Measurements from ENCODE around the gene PPP2R1B.
"Not testable (repeated sequence)": the region's sequence is repeated elsewhere in the genome, so short reads cannot be mapped to it uniquely, and the experiment has no call there.

The PPP2R1B gene

GRCh38 chr11:111784311-111784710, 18.1 kb upstream of the PPP2R1B start:
- not testable (repeated sequence) for FAIRE-seq; DNase-seq (ENCODE audit: low spot score)

GRCh38 chr11:111782109-111782741, 16.0 kb upstream of the PPP2R1B start:
- no peak for DNase-seq (ENCODE audit: low spot score)
- FAIRE-seq = no peak

GRCh38 chr11:111779118-111779517, 12.9 kb upstream of the PPP2R1B start:
- no peak for DNase-seq (ENCODE audit: low spot score)
- no peak for FAIRE-seq

DNA sequence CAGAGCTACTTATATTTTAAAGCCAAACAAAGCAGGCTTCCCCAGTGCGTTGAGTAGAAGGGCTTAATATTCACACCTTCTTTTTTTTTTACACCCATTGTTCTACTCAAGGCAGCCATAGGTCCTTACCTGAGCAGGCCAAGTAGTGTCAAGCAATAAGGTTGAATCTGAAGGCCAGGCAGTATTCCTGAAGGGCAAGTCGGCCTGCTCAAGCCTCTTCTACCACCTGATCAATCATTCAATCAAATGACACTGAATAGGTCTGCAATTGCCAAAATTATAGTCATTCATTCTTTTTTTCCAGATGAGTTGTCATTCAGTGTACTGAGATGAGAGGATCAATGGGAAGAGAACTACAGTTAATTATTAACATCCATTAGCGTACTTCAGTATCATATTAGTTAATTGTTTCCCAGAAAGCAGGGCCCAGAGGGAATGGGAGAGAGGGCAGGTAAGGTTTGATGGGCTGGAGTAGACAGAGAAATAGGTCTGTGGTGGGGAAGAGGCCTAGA, 11.9 kb upstream of the PPP2R1B start:
- no peak for DNase-seq (ENCODE audit: low spot score)
- FAIRE-seq = no peak

GRCh38 chr11:111777094-111778046, 11.2 kb upstream of the PPP2R1B start:
- peak; percentile 67 for FAIRE-seq
- DNase-seq (ENCODE audit: low spot score) = peak; percentile 44

DNA sequence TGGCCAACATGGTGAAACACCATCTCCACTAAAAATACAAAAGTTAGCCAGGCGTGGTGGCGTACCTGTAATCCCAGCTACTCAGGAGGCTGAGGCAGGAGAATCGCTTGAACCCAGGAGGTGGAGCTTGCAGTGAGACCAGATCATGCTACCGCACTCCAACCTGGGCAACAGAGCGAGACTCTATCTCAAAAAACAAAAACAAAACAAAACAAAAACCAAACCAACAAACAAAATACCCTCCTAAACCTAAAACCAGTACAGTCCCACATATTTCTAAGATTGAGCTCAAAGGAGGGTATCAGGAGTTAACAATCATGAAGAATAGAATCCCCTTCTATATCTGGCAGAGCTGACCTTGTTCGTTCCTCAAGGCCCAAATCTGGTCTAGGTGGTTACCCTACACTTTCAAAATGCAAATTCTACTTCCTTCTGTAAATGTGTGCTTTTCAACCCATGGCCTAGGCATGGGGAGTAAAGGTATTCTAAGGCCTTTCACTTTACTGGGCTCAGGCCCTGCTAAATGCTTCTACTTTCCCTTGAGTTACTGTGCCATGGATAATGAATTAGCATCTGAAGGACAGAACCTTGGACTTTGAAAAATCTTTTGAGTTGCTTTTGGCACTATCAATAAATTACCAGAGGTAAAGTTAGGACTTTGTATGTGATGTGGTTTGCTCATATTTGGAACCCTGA, 10.4 kb upstream of the PPP2R1B start:
- DNase-seq (ENCODE audit: low spot score) (no peak), FAIRE-seq (no peak)

GRCh38 chr11:111774955-111775710, 8.9 kb upstream of the PPP2R1B start:
- FAIRE-seq (no peak), DNase-seq (ENCODE audit: low spot score) (no peak)

GRCh38 chr11:111772535-111772934, 6.3 kb upstream of the PPP2R1B start:
- DNase-seq (ENCODE audit: low spot score) = no peak
- FAIRE-seq = no peak

GRCh38 chr11:111771205-111771604, 5.0 kb upstream of the PPP2R1B start:
- not testable (repeated sequence) for FAIRE-seq; DNase-seq (ENCODE audit: low spot score)

- no peak for FAIRE-seq
- no peak for DNase-seq (ENCODE audit: low spot score)
Measured at GRCh38 chr11:111770581-111771134, 4.5 kb upstream of the PPP2R1B start.

DNA sequence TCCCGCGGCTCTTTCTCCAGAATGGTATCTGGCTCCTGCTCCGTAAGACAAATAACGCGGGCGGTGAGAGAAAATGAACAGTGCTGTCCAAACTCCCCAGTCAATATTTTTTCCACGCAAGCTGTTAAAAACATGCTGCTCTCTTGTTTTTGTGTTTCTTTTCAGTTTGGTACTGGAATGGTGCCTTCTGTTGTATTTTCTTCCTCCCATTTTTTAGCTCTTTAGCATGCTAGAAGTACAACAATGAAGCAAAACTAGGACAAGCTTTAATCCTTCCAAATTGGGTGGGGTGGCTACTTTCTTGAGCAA, 599 bp upstream of the PPP2R1B start:
- FAIRE-seq (no peak), DNase-seq (ENCODE audit: low spot score) (no peak)

DNA sequence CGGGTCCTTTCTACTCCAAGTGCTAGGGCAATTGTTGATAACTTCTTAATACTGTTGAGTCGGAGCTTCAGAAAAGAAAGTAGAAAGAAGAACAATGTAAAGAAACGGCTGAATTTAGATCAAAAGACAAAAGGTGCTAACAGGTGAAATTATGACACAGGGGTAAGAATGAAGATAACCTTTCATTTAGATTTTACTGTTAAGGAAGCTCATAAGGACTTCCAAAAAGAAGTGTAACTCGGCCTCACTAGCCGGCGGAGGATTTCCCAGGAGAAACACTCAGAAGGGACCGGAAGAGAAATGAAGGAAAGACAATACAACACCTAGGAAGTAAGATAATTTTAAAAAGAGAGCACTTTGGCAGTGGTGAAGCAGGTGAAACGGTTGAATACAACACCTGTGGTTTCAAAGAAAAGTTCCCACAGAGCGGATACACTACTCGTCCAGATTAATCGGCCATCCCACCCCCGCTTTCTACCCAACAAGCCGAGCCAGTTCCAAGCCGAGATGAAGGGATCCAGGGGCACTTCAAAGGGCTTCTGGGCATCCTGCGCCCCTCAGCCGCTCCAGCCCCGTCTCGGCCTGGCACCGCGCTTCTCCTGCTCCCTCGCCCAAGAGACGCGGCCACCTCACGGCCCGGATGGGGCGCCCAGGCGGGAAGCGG, 737 bp downstream of the PPP2R1B start:
- FAIRE-seq = no peak
- no peak for DNase-seq (ENCODE audit: low spot score)

DNA sequence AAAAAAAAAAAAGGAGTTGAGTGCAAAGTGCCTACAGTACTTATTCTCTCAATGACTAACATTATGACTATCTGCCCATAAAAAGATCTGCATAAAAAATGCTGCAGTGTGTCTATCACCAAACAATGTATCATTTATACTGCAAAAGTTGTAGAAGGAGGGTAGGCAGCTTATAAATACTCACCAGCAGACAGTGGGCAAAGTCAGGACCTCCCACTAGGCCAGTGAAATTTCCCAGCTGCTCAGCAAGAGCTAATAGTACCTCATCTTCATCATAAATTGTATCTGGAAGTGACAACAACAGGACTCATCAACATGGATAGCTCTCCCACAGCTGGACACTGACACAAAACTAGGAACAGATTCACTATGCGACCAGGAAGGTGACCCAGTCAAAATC, 1.6 kb downstream of the PPP2R1B start:
- DNase-seq (ENCODE audit: low spot score) (no peak), FAIRE-seq (no peak)

- no peak for DNase-seq (ENCODE audit: low spot score)
- no peak for FAIRE-seq
Measured at GRCh38 chr11:111762981-111763643, 3.1 kb downstream of the PPP2R1B start.

DNA sequence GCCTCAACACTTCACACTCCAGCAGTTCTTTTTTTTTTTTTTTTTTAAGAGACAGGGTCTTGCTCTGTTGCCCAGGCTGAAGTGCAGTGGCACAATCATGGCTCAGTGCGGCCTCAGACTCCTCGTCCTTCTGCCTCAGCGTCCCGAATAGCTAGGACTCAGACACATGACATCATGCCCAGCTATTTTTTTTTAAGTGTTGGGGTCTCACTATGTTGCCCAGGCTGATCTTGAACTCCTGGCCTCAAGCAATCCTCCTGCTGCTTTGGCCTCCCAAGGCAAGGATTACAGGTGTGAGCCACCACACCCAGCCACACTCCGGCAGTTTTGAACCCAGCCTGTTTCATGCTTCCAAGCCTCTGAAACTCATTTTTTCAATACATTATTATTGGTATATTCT, 3.7 kb downstream of the PPP2R1B start:
- no peak for FAIRE-seq
- DNase-seq (ENCODE audit: low spot score) = no peak

DNA sequence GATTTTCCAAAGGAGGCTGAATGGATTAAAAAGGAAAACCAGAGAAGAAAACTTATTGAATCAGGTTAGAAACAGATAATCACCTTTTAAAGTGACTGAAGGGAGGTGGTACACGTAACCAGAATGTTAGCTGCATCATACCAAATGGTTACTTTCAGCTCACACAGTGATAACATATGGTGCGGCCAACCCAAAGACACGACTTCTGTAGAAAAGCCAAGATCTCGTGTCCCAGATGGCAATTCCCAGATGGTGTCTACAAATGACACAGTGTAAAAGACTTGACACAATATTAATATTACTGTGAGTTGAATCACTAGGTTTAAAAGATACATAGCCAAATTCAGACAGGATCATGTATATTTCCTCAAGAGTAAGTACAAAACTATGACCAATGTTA, 5.2 kb downstream of the PPP2R1B start:
- FAIRE-seq = no peak

GRCh38 chr11:111759778-111760407, 6.3 kb downstream of the PPP2R1B start:
- no peak for DNase-seq (ENCODE audit: low spot score)

More for the DNA sequence above, 5.2 kb downstream of the PPP2R1B start:
- no peak for DNase-seq (ENCODE audit: low spot score)

DNA sequence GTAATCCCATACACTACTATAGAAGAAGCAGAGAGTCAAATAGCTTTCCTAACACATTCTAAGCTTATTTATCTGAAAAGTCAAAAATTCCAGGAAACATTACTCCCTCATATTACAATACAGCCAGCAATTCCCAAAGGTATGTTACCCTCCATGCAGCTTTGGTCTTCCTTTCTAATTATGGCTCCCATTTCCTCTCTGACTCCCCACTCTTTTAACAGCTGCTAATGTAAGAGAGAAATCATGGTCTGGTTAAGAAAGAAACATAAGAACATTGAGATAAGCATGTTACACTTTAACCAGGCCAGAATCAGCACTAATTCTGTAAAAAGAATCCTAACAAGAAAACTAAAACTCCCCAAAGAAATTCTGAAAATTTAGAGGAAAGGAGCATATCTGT, 6.8 kb downstream of the PPP2R1B start:
- FAIRE-seq (no peak), DNase-seq (ENCODE audit: low spot score) (no peak)

More at GRCh38 chr11:111759778-111760407, 6.3 kb downstream of the PPP2R1B start:
- no peak for FAIRE-seq

DNA sequence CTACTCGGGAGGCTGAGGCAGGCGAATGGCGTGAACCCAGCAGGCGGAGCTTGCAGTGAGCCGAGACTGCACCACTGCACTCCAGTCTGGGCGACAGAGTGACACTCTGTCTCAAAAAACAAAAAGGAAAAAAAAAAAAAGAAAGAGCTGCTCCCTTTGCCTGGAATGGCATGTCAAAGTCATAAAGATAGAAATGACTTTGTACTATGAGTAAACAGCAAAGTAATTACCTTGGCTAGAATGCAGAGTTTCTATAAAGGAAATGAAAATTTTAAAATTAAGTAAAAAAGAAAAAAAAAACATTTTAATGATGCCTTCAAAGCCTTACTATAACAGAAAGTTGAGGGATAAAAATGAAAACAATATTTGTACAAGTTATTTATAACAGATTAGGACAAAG, 10.1 kb downstream of the PPP2R1B start:
- no peak for DNase-seq (ENCODE audit: low spot score)
- FAIRE-seq = no peak

Data from RCC 7860 (cell line).